GM19193 (cell line): ENCODE results near the gene CIAO3.

Experiments used
- POLR2A ChIP-seq: IDR thresholded peaks from 4 replicates; pipeline ENCODE4 v1.6.1; 2011; ENCODE audit not compliant: insufficient read depth, insufficient read length; ENCODE audit errors: extremely low read depth

The CIAO3 gene

GRCh38 chr16:766820-767640 lies 26.2 kb upstream of the CIAO3 start:
- TF ChIP-seq POLR2A: no peak

GRCh38 chr16:766008-766819 lies 25.4 kb upstream of the CIAO3 start:
- no peak for TF ChIP-seq POLR2A

GRCh38 chr16:765488-765865 lies 24.7 kb upstream of the CIAO3 start:
- no peak for TF ChIP-seq POLR2A

GRCh38 chr16:764848-765487 lies 24.2 kb upstream of the CIAO3 start:
- TF ChIP-seq POLR2A: no peak

- TF ChIP-seq POLR2A: no peak
Observed at GRCh38 chr16:764184-764750, 23.5 kb upstream of the CIAO3 start.

GRCh38 chr16:763369-764183 lies 22.8 kb upstream of the CIAO3 start:
- TF ChIP-seq POLR2A: no peak

- TF ChIP-seq POLR2A: no peak
Observed at GRCh38 chr16:762595-763268, 21.9 kb upstream of the CIAO3 start.

- no peak for TF ChIP-seq POLR2A
Observed at GRCh38 chr16:761625-762513, 21.1 kb upstream of the CIAO3 start.

GRCh38 chr16:760545-761343 lies 19.9 kb upstream of the CIAO3 start, which contains the start of gene MSLN:
Gene MSLN, plus strand, starts transcription at chr16:760734. Its CDS starts 1,947 bp downstream, at chr16:762681.
- no peak for TF ChIP-seq POLR2A

GRCh38 chr16:760065-760464 lies 19.3 kb upstream of the CIAO3 start:
- TF ChIP-seq POLR2A: no peak

GRCh38 chr16:759110-759910 lies 18.5 kb upstream of the CIAO3 start:
- no peak for TF ChIP-seq POLR2A
